Right atrium auricular region (tissue), 2 donors: ENCODE data around the gene PRDM16. TPM values are rescaled to one million over a fixed set of nuclear protein-coding genes. Genes with fewer than 3 reads are reported as not detected.

ENCODE experiments used
- DNase-seq: peaks from one replicate; pipeline ENCODE4 v3.0.0-alpha.2; 2019; ENCODE audit warnings: low spot score
- H3K27ac ChIP-seq, 2 donors: fragments of 200-600 bp; sonication (generic); 1 replicate in 1 of 2; 2 replicates in 1 of 2; pipeline ENCODE4 v1.5.1; 2016 to 2019
- H3K27me3 ChIP-seq, 2 donors: fragments of 200-600 bp; sonication (generic); one replicate each; pipeline versions ENCODE4 v1.5.1 to v1.6.0; 2017 to 2019
- H3K36me3 ChIP-seq: fragments of 200-600 bp; sonication (generic); one replicate; pipeline ENCODE4 v1.5.1; 2016
- H3K4me1 ChIP-seq, 2 donors: fragments of 200-600 bp; sonication (generic); one replicate each; pipeline versions ENCODE4 v1.5.1 to v1.6.0; 2017 to 2019
- H3K4me3 ChIP-seq, 2 donors: fragments of 200-600 bp; sonication (generic); 1 replicate in 1 of 2; 2 replicates in 1 of 2; pipeline ENCODE4 v1.5.1; 2017 to 2019; ENCODE audit warnings: mild to moderate bottlenecking in 1 of 2, moderate library complexity in 1 of 2
- H3K9me3 ChIP-seq, 2 donors: fragments of 200-600 bp; sonication (generic); one replicate each; pipeline ENCODE4 v1.5.1; 2019
- CTCF ChIP-seq, 2 donors: fragments of 200-600 bp; sonication (generic); IDR thresholded peaks; one replicate each; pipeline ENCODE4 v1.5.1; 2019; ENCODE audit warnings: antibody characterized with exemption in 2 of 2
- total RNA-seq, 2 donors: library from RNA; depleted of rRNA; stranded (reverse); fragments of >200 nt; gene quantifications; one replicate each; pipeline ENCODE4 v1.1.0, GENCODE V29; 2016

PRDM16 gene
- total RNA-seq, 2 donors from 2014 or later: 0.22 to 3.3 TPM

DNA sequence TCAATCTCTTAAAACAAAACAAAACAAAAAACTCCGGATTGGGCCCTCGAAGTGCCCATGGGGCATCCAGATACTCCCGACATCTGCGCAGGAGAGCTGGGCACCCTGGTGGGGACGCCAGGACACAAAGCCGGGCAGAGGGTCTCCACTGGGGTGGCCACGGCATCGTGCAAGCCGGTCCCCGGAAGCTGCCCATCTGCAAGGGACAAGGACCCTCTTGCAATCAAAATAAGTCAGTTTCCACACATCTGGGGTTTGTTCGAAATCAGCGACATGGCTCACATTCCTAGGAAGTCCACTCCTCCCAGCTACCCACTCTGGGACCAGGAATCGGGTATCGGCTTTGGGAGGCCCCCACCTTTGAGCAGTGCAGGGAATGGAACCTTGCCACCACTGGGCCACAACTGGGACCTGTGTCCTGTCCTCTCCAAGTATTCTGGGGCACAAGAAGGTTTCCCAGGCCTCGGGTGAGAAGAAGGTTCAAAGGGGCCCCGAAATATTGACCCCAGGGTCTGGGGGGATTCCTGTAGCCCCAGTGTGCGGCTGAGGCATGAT is 4.6 kb upstream of the PRDM16 start:
- Histone ChIP-seq H3K4me3 (no peak overlapping the region), H3K4me1 (peaks cover 0 to 38% of the 10 kb centered on the region in 2 donors), H3K36me3 (no peaks in the 10 kb centered on the region), H3K27ac (no peak overlapping the region), H3K9me3 (no peaks in the 10 kb centered on the region), H3K27me3 (peaks cover 29 to 57% of the 10 kb centered on the region in 2 donors)
- TF ChIP-seq CTCF (IDR thresholded peaks at IDR 0.05): no peak
- DNase-seq: no peak

DNA sequence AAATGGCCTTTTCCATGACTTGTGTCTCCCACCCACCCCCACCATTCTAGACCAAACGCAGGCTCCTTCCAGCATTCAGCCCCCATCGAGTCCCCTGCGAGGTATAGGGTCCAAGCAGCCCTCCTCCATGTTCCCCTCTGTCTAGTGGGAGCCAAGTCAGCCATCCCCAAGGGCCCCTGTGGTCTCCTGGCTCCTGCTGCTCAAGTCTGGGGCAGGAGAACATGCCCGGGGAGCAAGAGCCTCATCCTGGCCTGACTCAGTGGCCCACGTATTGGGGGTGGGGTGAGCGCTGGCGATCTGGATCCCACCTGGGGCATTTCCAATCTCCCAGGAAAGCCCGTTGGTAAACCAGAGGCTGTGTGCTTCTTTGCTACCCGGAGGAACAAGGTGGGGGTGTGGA is 4.1 kb upstream of the PRDM16 start:
- H3K4me3 ChIP-seq: no peak overlapping the region
- H3K9me3 ChIP-seq: no peaks in the 10 kb centered on the region
- H3K27me3 ChIP-seq: peaks cover 29 to 57% of the 10 kb centered on the region in 2 donors
- no peaks in the 10 kb centered on the region for H3K36me3 ChIP-seq
- H3K27ac ChIP-seq: no peak overlapping the region
- DNase-seq: no peak
- no peak for TF ChIP-seq CTCF (IDR thresholded peaks at IDR 0.05)
- H3K4me1 ChIP-seq: peaks cover 0 to 38% of the 10 kb centered on the region in 2 donors

- Histone ChIP-seq H3K4me3 (no peak overlapping the region), H3K4me1 (peaks cover 0 to 38% of the 10 kb centered on the region in 2 donors), H3K36me3 (no peaks in the 10 kb centered on the region), H3K9me3 (no peaks in the 10 kb centered on the region), H3K27me3 (peaks cover 29 to 57% of the 10 kb centered on the region in 2 donors), H3K27ac (no peak overlapping the region)
- no peak for DNase-seq
- TF ChIP-seq CTCF (IDR thresholded peaks at IDR 0.05): no peak
Measured at GRCh38 chr1:3065396-3065795, 3.6 kb upstream of the PRDM16 start.

DNA sequence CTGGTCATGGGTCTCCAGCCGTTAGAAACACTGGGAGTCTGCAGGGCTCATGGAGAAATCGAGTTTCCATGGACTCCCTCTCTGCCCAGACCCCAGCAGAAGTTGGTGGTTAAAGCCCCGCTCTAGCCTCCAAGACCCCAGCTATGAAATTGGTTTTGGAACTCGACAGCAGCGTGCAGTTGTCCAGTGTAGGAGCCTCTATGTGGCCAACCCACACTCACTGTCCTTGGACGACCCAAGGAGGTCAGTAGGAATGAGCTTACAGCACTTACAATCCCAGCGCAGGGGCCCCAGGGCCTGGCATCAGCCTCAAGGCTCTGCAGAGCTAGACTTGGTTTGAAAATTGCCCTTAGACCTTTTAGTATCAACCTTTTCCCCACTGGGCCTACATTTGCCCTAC is 3.2 kb upstream of the PRDM16 start:
- TF ChIP-seq CTCF (IDR thresholded peaks at IDR 0.05): no peak
- Histone ChIP-seq H3K9me3 (no peaks in the 10 kb centered on the region), H3K4me1 (peaks cover 0 to 42% of the 10 kb centered on the region in 2 donors), H3K27me3 (peaks cover 29 to 57% of the 10 kb centered on the region in 2 donors), H3K4me3 (no peak overlapping the region), H3K36me3 (no peaks in the 10 kb centered on the region), H3K27ac (no peak overlapping the region)
- no peak for DNase-seq

DNA sequence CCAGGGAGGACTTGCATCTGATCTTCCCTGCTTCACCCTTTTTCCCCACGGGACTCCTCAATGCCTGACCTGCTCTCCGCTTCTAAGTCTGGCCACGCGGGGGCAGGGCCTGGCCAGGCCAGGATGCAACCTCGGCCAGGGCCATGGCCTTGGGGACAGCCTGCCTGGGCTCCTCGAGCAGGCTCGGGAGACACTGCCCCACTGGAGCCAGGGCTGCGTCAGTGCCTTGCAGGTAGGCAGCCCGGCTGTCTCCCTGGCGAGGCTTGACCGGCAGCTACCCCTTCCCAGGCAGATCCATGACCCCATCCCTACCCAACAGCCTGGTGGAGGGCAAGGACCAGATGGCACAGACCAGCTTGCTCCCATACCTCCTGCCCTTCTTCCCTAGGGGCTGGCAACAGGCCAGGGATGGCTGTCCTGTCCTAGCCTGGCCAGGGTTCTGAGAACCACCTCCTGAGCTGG is 2.7 kb upstream of the PRDM16 start:
- H3K4me3 ChIP-seq: no peak overlapping the region
- peaks cover 29 to 57% of the 10 kb centered on the region in 2 donors for H3K27me3 ChIP-seq
- peaks cover 0 to 46% of the 10 kb centered on the region in 2 donors for H3K4me1 ChIP-seq
- no peak overlapping the region for H3K27ac ChIP-seq
- no peaks in the 10 kb centered on the region for H3K36me3 ChIP-seq
- DNase-seq: no peak
- H3K9me3 ChIP-seq: no peaks in the 10 kb centered on the region
- TF ChIP-seq CTCF (IDR thresholded peaks at IDR 0.05): peak in 1 of 2 donors; percentile 55

DNA sequence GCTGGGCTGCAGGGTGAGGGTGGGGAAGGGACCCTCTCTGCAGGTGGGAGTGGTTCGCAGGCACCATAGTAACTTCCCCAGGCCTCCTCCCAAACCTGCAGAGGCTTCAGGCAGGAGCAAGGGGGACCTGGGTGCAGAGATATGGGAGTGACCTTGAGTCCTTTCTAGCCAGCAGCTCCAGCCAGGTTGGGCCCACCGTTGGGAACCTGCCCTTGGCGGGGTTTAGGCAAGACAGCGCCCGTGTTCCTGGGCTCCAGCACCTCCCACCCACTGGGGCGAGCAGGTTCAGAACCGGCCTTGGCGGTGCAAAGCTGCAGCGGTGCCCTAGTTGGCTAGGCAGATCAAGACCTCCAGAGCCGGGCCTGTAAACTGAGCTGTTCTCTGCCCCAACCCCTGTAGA is 2.2 kb upstream of the PRDM16 start:
- Histone ChIP-seq H3K4me1 (peaks cover 0 to 49% of the 10 kb centered on the region in 2 donors), H3K4me3 (no peak overlapping the region), H3K36me3 (no peaks in the 10 kb centered on the region), H3K9me3 (no peaks in the 10 kb centered on the region), H3K27ac (no peak overlapping the region), H3K27me3 (peaks cover 28 to 58% of the 10 kb centered on the region in 2 donors)
- no peak for DNase-seq
- TF ChIP-seq CTCF (IDR thresholded peaks at IDR 0.05): no peak
